Measurements from ENCODE around the gene PCA3.
"Not testable (repeated sequence)": the region's sequence is repeated elsewhere in the genome, so short reads cannot be mapped to it uniquely, and the experiment has no call there.

Gene PCA3

GRCh38 chr9:76737154-76737902 is 26.9 kb upstream of the PCA3 start:
- Mint-ChIP-seq H3K36me3 (no peaks in the 10 kb centered on the region), H3K27me3 (peaks cover 7% of the 10 kb centered on the region), H3K4me1 (no peaks in the 10 kb centered on the region), H3K27ac (no peak overlapping the region), H3K9me3 (no peaks in the 10 kb centered on the region), H3K4me3 (no peak overlapping the region)
- CTCF ChIA-PET: no interaction called here
- no peak for DNase-seq

GRCh38 chr9:76738402-76738801 is 25.8 kb upstream of the PCA3 start:
- no peaks in the 10 kb centered on the region for H3K36me3 Mint-ChIP-seq
- H3K4me3 Mint-ChIP-seq: no peak overlapping the region
- H3K9me3 Mint-ChIP-seq: peaks cover 4% of the 10 kb centered on the region
- H3K27ac Mint-ChIP-seq: no peak overlapping the region
- no peak for DNase-seq
- no peaks in the 10 kb centered on the region for H3K4me1 Mint-ChIP-seq
- H3K27me3 Mint-ChIP-seq: peaks cover 8% of the 10 kb centered on the region
- CTCF ChIA-PET: no interaction called here

- CTCF ChIA-PET: no interaction called here
- H3K27me3 Mint-ChIP-seq: peaks cover 8% of the 10 kb centered on the region
- H3K36me3 Mint-ChIP-seq: no peaks in the 10 kb centered on the region
- no peak overlapping the region for H3K27ac Mint-ChIP-seq
- peaks cover 10% of the 10 kb centered on the region for H3K4me1 Mint-ChIP-seq
- H3K9me3 Mint-ChIP-seq: peaks cover 6% of the 10 kb centered on the region
- H3K4me3 Mint-ChIP-seq: no peak overlapping the region
- DNase-seq: no peak
These were observed 22.7 kb upstream of the PCA3 start for GRCh38 chr9:76741524-76741923.

- DNase-seq, H3K27ac Mint-ChIP-seq, H3K9me3 Mint-ChIP-seq, CTCF ChIA-PET, H3K4me3 Mint-ChIP-seq, H3K4me1 Mint-ChIP-seq, H3K36me3 Mint-ChIP-seq, H3K27me3 Mint-ChIP-seq: not testable (repeated sequence)
These were observed 21.3 kb upstream of the PCA3 start for GRCh38 chr9:76742890-76743289.

GRCh38 chr9:76743931-76744330 is 20.3 kb upstream of the PCA3 start:
- CTCF ChIA-PET: no interaction called here
- Mint-ChIP-seq H3K4me1 (peaks cover 10% of the 10 kb centered on the region), H3K4me3 (no peak overlapping the region), H3K36me3 (no peaks in the 10 kb centered on the region), H3K9me3 (peaks cover 6% of the 10 kb centered on the region), H3K27ac (no peak overlapping the region), H3K27me3 (peaks cover 8% of the 10 kb centered on the region)
- no peak for DNase-seq

GRCh38 chr9:76744336-76744735 is 19.9 kb upstream of the PCA3 start:
- H3K4me3 Mint-ChIP-seq: no peak overlapping the region
- DNase-seq: no peak
- H3K36me3 Mint-ChIP-seq: no peaks in the 10 kb centered on the region
- CTCF ChIA-PET: no interaction called here
- H3K27ac Mint-ChIP-seq: no peak overlapping the region
- peaks cover 8% of the 10 kb centered on the region for H3K27me3 Mint-ChIP-seq
- H3K9me3 Mint-ChIP-seq: peaks cover 6% of the 10 kb centered on the region
- H3K4me1 Mint-ChIP-seq: peaks cover 10% of the 10 kb centered on the region

- CTCF ChIA-PET: interaction anchor here (0.8 kb wide), 1 partner anchor 17 kb away, joined by 3 read pairs; no protein-coding TSS in a partner anchor
- no peaks in the 10 kb centered on the region for H3K27me3 Mint-ChIP-seq
- H3K27ac Mint-ChIP-seq: no peak overlapping the region
- no peaks in the 10 kb centered on the region for H3K9me3 Mint-ChIP-seq
- H3K4me1 Mint-ChIP-seq: no peaks in the 10 kb centered on the region
- DNase-seq: no peak
- no peak overlapping the region for H3K4me3 Mint-ChIP-seq
- no peaks in the 10 kb centered on the region for H3K36me3 Mint-ChIP-seq
These were observed 13.2 kb upstream of the PCA3 start for GRCh38 chr9:76751001-76751400.

- Mint-ChIP-seq H3K27me3 (no peaks in the 10 kb centered on the region), H3K27ac (no peak overlapping the region), H3K36me3 (no peaks in the 10 kb centered on the region), H3K4me1 (no peaks in the 10 kb centered on the region), H3K9me3 (no peaks in the 10 kb centered on the region), H3K4me3 (no peak overlapping the region)
- CTCF ChIA-PET: interaction anchor here (1.2 kb wide), 1 partner anchor 106 kb away, joined by 3 read pairs; no protein-coding TSS in a partner anchor
- DNase-seq: no peak
These were observed 8.0 kb upstream of the PCA3 start for GRCh38 chr9:76756268-76756640.

- Mint-ChIP-seq H3K27me3 (no peaks in the 10 kb centered on the region), H3K9me3 (no peaks in the 10 kb centered on the region), H3K4me1 (no peaks in the 10 kb centered on the region), H3K4me3 (no peak overlapping the region), H3K36me3 (no peaks in the 10 kb centered on the region), H3K27ac (no peak overlapping the region)
- CTCF ChIA-PET: interaction anchor here (1.2 kb wide), 1 partner anchor 107 kb away, joined by 3 read pairs; no protein-coding TSS in a partner anchor
- DNase-seq: no peak
These were observed 7.1 kb upstream of the PCA3 start for GRCh38 chr9:76756941-76757673.

GRCh38 chr9:76758476-76758875 is 5.8 kb upstream of the PCA3 start:
- H3K36me3 Mint-ChIP-seq: no peaks in the 10 kb centered on the region
- no peaks in the 10 kb centered on the region for H3K4me1 Mint-ChIP-seq
- no peak overlapping the region for H3K4me3 Mint-ChIP-seq
- H3K27me3 Mint-ChIP-seq: no peaks in the 10 kb centered on the region
- DNase-seq: no peak
- H3K27ac Mint-ChIP-seq: no peak overlapping the region
- H3K9me3 Mint-ChIP-seq: no peaks in the 10 kb centered on the region
- CTCF ChIA-PET: interaction anchor here (1.0 kb wide), 1 partner anchor 311 kb away, joined by 3 read pairs; no protein-coding TSS in a partner anchor

- H3K36me3 Mint-ChIP-seq: no peaks in the 10 kb centered on the region
These were observed 4.5 kb upstream of the PCA3 start for GRCh38 chr9:76759732-76760131.

GRCh38 chr9:76761448-76761847 is 2.8 kb upstream of the PCA3 start:
- Mint-ChIP-seq H3K4me1 (no peaks in the 10 kb centered on the region), H3K27ac (no peak overlapping the region), H3K36me3 (no peaks in the 10 kb centered on the region), H3K9me3 (no peaks in the 10 kb centered on the region), H3K27me3 (no peaks in the 10 kb centered on the region), H3K4me3 (no peak overlapping the region)
- CTCF ChIA-PET: no interaction called here
- DNase-seq: no peak

More at GRCh38 chr9:76759732-76760131, 4.5 kb upstream of the PCA3 start:
- Mint-ChIP-seq H3K9me3 (no peaks in the 10 kb centered on the region), H3K4me1 (no peaks in the 10 kb centered on the region), H3K27ac (no peak overlapping the region), H3K27me3 (no peaks in the 10 kb centered on the region), H3K4me3 (no peak overlapping the region)
- CTCF ChIA-PET: no interaction called here
- DNase-seq: no peak

- Mint-ChIP-seq H3K27ac (no peak overlapping the region), H3K27me3 (peaks cover 3% of the 10 kb centered on the region), H3K4me1 (peaks cover under 1% of the 10 kb centered on the region), H3K4me3 (no peak overlapping the region), H3K9me3 (no peaks in the 10 kb centered on the region), H3K36me3 (no peaks in the 10 kb centered on the region)
- CTCF ChIA-PET: no interaction called here
- no peak for DNase-seq
These were observed 1.9 kb downstream of the PCA3 start for GRCh38 chr9:76766126-76766525.

GRCh38 chr9:76772686-76773445 is 8.6 kb downstream of the PCA3 start:
- DNase-seq: no peak
- Mint-ChIP-seq H3K27ac (no peak overlapping the region), H3K36me3 (no peaks in the 10 kb centered on the region), H3K9me3 (no peaks in the 10 kb centered on the region), H3K27me3 (peaks cover 3% of the 10 kb centered on the region), H3K4me1 (peaks cover 6% of the 10 kb centered on the region), H3K4me3 (no peak overlapping the region)
- CTCF ChIA-PET: no interaction called here
